H1 (cell line): ENCODE results near the gene LRRC56. TPM values are rescaled to one million over a fixed set of nuclear protein-coding genes. Genes with fewer than 3 reads are reported as not detected.

ENCODE experiments used
- CTCF ChIA-PET: fragments of 300-600 bp; sonication (Branson Sonifier 250); formaldehyde crosslinking; loops from one replicate; lab custom pipeline; 2021; ENCODE audit not compliant: partially characterized antibody; lab: Charles Lee
- POLR2A ChIA-PET: fragments of 300-600 bp; sonication (Branson Sonifier 250); formaldehyde crosslinking; loops from one replicate; lab custom pipeline; 2021; ENCODE audit warnings: inconsistent platforms; ENCODE audit not compliant: partially characterized antibody; lab: Charles Lee
- DNase-seq, 2 experiments: peaks; one replicate each; pipeline versions ENCODE4 v3.0.0 to v3.0.0-alpha.2; 2010 to 2022; ENCODE audit warnings: low spot score in 2 of 2, low read depth in 1 of 2, mixed read lengths in 1 of 2
- FAIRE-seq: peaks from 2 replicates; lab custom pipeline; 2011; peaks lifted over from hg19 to GRCh38; lab: Jason Lieb, UNC
- H2AFZ ChIP-seq: 2 replicates; pipeline ENCODE4 v1.8.1; 2012; ENCODE audit warnings: low read length, inconsistent platforms
- H2AK5ac ChIP-seq: 2 replicates; pipeline ENCODE4 v1.6.1; 2013; ENCODE audit warnings: low read depth, low read length
- H2BK120ac ChIP-seq: replicated peaks from 2 replicates; pipeline ENCODE3; 2013; ENCODE audit warnings: low read depth, low read length, inconsistent platforms
- H2BK12ac ChIP-seq: 2 replicates; pipeline ENCODE4 v1.6.1; 2013; ENCODE audit warnings: low read depth, low read length
- H2BK15ac ChIP-seq: 2 replicates; pipeline ENCODE4 v1.6.1; 2013; ENCODE audit warnings: low read length
- H2BK20ac ChIP-seq: 2 replicates; pipeline ENCODE4 v1.6.1; 2013; ENCODE audit warnings: low read length
- H2BK5ac ChIP-seq: 2 replicates; pipeline ENCODE4 v1.6.1; 2013; ENCODE audit warnings: low read depth, low read length
- H3K14ac ChIP-seq: 2 replicates; pipeline ENCODE4 v1.6.1; 2013; ENCODE audit warnings: inconsistent platforms; ENCODE audit not compliant: insufficient read length
- H3K18ac ChIP-seq: 2 replicates; pipeline ENCODE4 v1.6.1; 2013; ENCODE audit warnings: low read length; ENCODE audit errors: extremely low read depth
- H3K23ac ChIP-seq: 2 replicates; pipeline ENCODE4 v1.6.1; 2013; ENCODE audit warnings: inconsistent platforms; ENCODE audit not compliant: insufficient read length
- H3K23me2 ChIP-seq: 2 replicates; pipeline ENCODE4 v1.6.1; 2013; ENCODE audit warnings: low read depth, low read length
- H3K27ac ChIP-seq: 2 replicates; pipeline ENCODE4 v1.6.1; 2011; ENCODE audit warnings: low read depth, low read length, inconsistent platforms
- H3K27me3 ChIP-seq, 4 experiments: replicated peaks in 1 of 4; 1 replicate in 1 of 4; 2 replicates in 3 of 4; pipeline versions ENCODE4 v1.6.1 to v1.8.1; 2011 to 2013; ENCODE audit warnings: low read length in 3 of 4, mild to moderate bottlenecking in 3 of 4, inconsistent platforms in 2 of 4, mixed read lengths in 2 of 4, moderate library complexity in 1 of 4; ENCODE audit not compliant: control insufficient read depth in 3 of 4, insufficient read depth in 3 of 4; ENCODE audit errors: extremely low read depth in 1 of 4
- H3K36me3 ChIP-seq, 4 experiments: 2 replicates each; pipeline versions ENCODE4 v1.6.1 to v1.8.1; 2011 to 2013; ENCODE audit warnings: mild to moderate bottlenecking in 4 of 4, low read length in 3 of 4, moderate library complexity in 2 of 4, control low read depth in 1 of 4, inconsistent platforms in 1 of 4; ENCODE audit not compliant: insufficient read depth in 4 of 4, control insufficient read depth in 2 of 4
- H3K4ac ChIP-seq: replicated peaks from 2 replicates; pipeline ENCODE3; 2013; ENCODE audit warnings: low read length, low read depth, mixed read lengths, inconsistent platforms; ENCODE audit not compliant: insufficient read length
- H3K4me1 ChIP-seq, 4 experiments: replicated peaks in 1 of 4; 1 replicate in 1 of 4; 2 replicates in 3 of 4; pipeline versions ENCODE4 v1.6.1 to v1.8.1; 2011 to 2013; ENCODE audit warnings: low read length in 3 of 4, inconsistent platforms in 2 of 4, mixed read lengths in 1 of 4; ENCODE audit not compliant: insufficient read depth in 4 of 4, control insufficient read depth in 3 of 4
- H3K4me2 ChIP-seq, 2 experiments: 2 replicates each; pipeline versions ENCODE4 v1.6.1 to v1.8.1; 2011 to 2013; ENCODE audit warnings: low read depth in 2 of 2, low read length in 2 of 2, control low read depth in 1 of 2, inconsistent platforms in 1 of 2, mild to moderate bottlenecking in 1 of 2; ENCODE audit not compliant: insufficient read depth in 1 of 2
- H3K4me3 ChIP-seq, 4 experiments: fragments of 200-600, 300-600 bp in 1 of 4; sonication (generic), shearing (Covaris generic), sonication (Bioruptor Twin) in 1 of 4; 2 replicates each; pipeline versions ENCODE4 v1.5.1 to v1.8.1; 2011 to 2016; ENCODE audit warnings: low read length in 4 of 4, low read depth in 3 of 4, control low read depth in 2 of 4, inconsistent platforms in 2 of 4, mild to moderate bottlenecking in 2 of 4, mixed read lengths in 1 of 4, moderate library complexity in 1 of 4; ENCODE audit not compliant: insufficient read depth in 2 of 4; ENCODE audit errors: extremely low read depth in 1 of 4
- H3K56ac ChIP-seq: replicated peaks from 2 replicates; pipeline ENCODE3; 2013; ENCODE audit warnings: low read depth, mild to moderate bottlenecking, mixed read lengths, low read length, inconsistent platforms; ENCODE audit not compliant: insufficient read length
- H3K79me1 ChIP-seq: 2 replicates; pipeline ENCODE4 v1.6.1; 2013; ENCODE audit warnings: low read depth, low read length, control low read depth
- H3K79me2 ChIP-seq, 2 experiments: 2 replicates each; pipeline versions ENCODE4 v1.6.1 to v1.8.1; 2012 to 2013; ENCODE audit warnings: low read length in 2 of 2, mild to moderate bottlenecking in 2 of 2, inconsistent platforms in 1 of 2; ENCODE audit not compliant: insufficient read depth in 2 of 2, control insufficient read depth in 1 of 2
- H3K9ac ChIP-seq, 4 experiments: replicated peaks in 1 of 4; 1 replicate in 1 of 4; 2 replicates in 3 of 4; pipeline versions ENCODE4 v1.6.1 to v1.8.1; 2011 to 2013; ENCODE audit warnings: low read depth in 3 of 4, low read length in 3 of 4, control low read depth in 2 of 4, mild to moderate bottlenecking in 2 of 4, moderate library complexity in 2 of 4, inconsistent platforms in 1 of 4; ENCODE audit errors: extremely low read depth in 1 of 4
- H3K9me3 ChIP-seq, 2 experiments: 2 replicates each; pipeline versions ENCODE4 v1.6.1 to v1.8.1; 2012 to 2013; ENCODE audit warnings: mild to moderate bottlenecking in 2 of 2, moderate library complexity in 2 of 2, control low read depth in 1 of 2, inconsistent platforms in 1 of 2, low read depth in 1 of 2, low read length in 1 of 2, mixed read lengths in 1 of 2; ENCODE audit not compliant: insufficient read depth in 2 of 2
- H4K20me1 ChIP-seq, 2 experiments: replicated peaks in 1 of 2; 2 replicates each; pipeline versions ENCODE3 to v1.8.1; 2011 to 2013; ENCODE audit warnings: inconsistent platforms in 2 of 2, low read length in 2 of 2, mild to moderate bottlenecking in 1 of 2; ENCODE audit not compliant: insufficient read depth in 2 of 2, control insufficient read depth in 1 of 2
- H4K5ac ChIP-seq: 2 replicates; pipeline ENCODE4 v1.6.1; 2013; ENCODE audit warnings: low read length, low read depth, mixed read lengths, inconsistent platforms; ENCODE audit not compliant: insufficient read length
- H4K8ac ChIP-seq: 2 replicates; pipeline ENCODE4 v1.8.0; 2013; ENCODE audit warnings: mild to moderate bottlenecking, moderate library complexity, low read length, inconsistent platforms; ENCODE audit not compliant: insufficient read depth; ENCODE audit errors: extremely low read depth
- H4K91ac ChIP-seq: replicated peaks from 2 replicates; pipeline ENCODE3; 2013; ENCODE audit warnings: low read length, mixed read lengths, inconsistent platforms; ENCODE audit not compliant: insufficient read length
- CBX5 ChIP-seq: fragments of 300-800, 300-1000 bp; sonication (generic); IDR thresholded peaks from 2 replicates; pipeline ENCODE4 v1.7.1; 2016; ENCODE audit warnings: antibody characterized with exemption, low read length, low read depth
- EGR1 ChIP-seq: IDR thresholded peaks from 2 replicates; pipeline ENCODE4 v1.6.1; 2011; ENCODE audit warnings: low read depth, low read length, borderline replicate concordance
- EZH2 ChIP-seq: fragments of 200-600 bp; sonication (generic); IDR thresholded peaks from 2 replicates; pipeline ENCODE4 v1.7.1; 2012; ENCODE audit warnings: low read depth, mild to moderate bottlenecking, moderate library complexity, low read length, inconsistent platforms; ENCODE audit not compliant: severe bottlenecking
- GTF2F1 ChIP-seq: IDR thresholded peaks from 2 replicates; pipeline ENCODE4 v1.6.1; 2012; ENCODE audit warnings: low read depth, low read length, improper control_type of control experiment, borderline replicate concordance
- HDAC6 ChIP-seq: IDR thresholded peaks from one replicate; pipeline ENCODE4 v1.7.1; 2012; ENCODE audit warnings: low read depth, mild to moderate bottlenecking, inconsistent platforms, low read length, moderate library complexity
- NANOG ChIP-seq: IDR thresholded peaks from 2 replicates; pipeline ENCODE4 v1.6.1; 2011; ENCODE audit warnings: low read length, low read depth, mild to moderate bottlenecking, inconsistent platforms; ENCODE audit not compliant: insufficient read depth, poor library complexity, severe bottlenecking
- POLR2AphosphoS5 ChIP-seq: IDR thresholded peaks from 2 replicates; pipeline ENCODE4 v1.6.1; 2011; ENCODE audit warnings: low read depth, low read length
- RXRA ChIP-seq: IDR thresholded peaks from 2 replicates; pipeline ENCODE4 v1.6.1; 2011; ENCODE audit warnings: low read depth, mild to moderate bottlenecking, low read length, moderate library complexity; ENCODE audit not compliant: insufficient read depth
- SP1 ChIP-seq: IDR thresholded peaks from 2 replicates; pipeline ENCODE4 v1.6.1; 2011; ENCODE audit warnings: low read depth, low read length
- TAF7 ChIP-seq: optimal IDR thresholded peaks from 2 replicates; pipeline ENCODE3; 2011; ENCODE audit warnings: low read depth, mild to moderate bottlenecking, inconsistent platforms, low read length, moderate library complexity, borderline replicate concordance
- ZNF274 ChIP-seq: IDR thresholded peaks from 2 replicates; pipeline ENCODE4 v1.7.0; 2012; ENCODE audit warnings: low read length, borderline replicate concordance; ENCODE audit errors: extremely low read depth
- WGBS, 2 experiments: shearing (Covaris generic) in 1 of 2; methylation state at CpG; one replicate each; pipeline versions ENCODE4 v1.1.6 to v1.1.7; 2013 to 2015; ENCODE audit warnings: low lambda C conversion rate in 2 of 2, mixed read lengths in 2 of 2, inconsistent platforms in 1 of 2, low coverage in 1 of 2, missing lambda C conversion rate in 1 of 2; ENCODE audit not compliant: insufficient replicate concordance in 2 of 2, insufficient coverage in 1 of 2, insufficient read length in 1 of 2; ENCODE audit errors: extremely low coverage in 1 of 2, missing lambda C conversion rate in 1 of 2; 5-methylcytosine and 5-hydroxymethylcytosine counted together
- polyA plus RNA-seq, 7 experiments: library from polyadenylated mRNA; depleted of rRNA in 3 of 7; stranded (reverse) in 5 of 7; unstranded in 2 of 7; fragments of >200 nt in 5 of 7; fragments of 200-250 nt in 2 of 7; gene quantifications; 1 replicate in 5 of 7; 2 replicates in 1 of 7; 4 replicates in 1 of 7; pipeline versions ENCODE4 v1.2.1 to v1.2.3, GENCODE V29; 2011 to 2013; ENCODE audit warnings: missing spikeins in 2 of 7, mixed read lengths in 2 of 7
- total RNA-seq: library from RNA; stranded (reverse); fragmentation: NEBNext Ultra II Directional; extraction: Animal tissue kit (Norgen Biotek cat#: 25700); gene quantifications from 2 replicates; pipeline ENCODE4 v1.2.1, GENCODE V29; 2021
- TF ChIP-seq, protein P1 (sequence below): IDR thresholded peaks from 2 replicates; pipeline ENCODE4 v1.6.1; 2011; ENCODE audit warnings: low read length, improper control_type of control experiment

The LRRC56 gene
- total and polyA plus RNA-seq, 2 of the 8 experiments (the other 6 are each of a cell fraction or from before 2014, with no cell fraction given), result 0.94 to 1.9 TPM

DNA sequence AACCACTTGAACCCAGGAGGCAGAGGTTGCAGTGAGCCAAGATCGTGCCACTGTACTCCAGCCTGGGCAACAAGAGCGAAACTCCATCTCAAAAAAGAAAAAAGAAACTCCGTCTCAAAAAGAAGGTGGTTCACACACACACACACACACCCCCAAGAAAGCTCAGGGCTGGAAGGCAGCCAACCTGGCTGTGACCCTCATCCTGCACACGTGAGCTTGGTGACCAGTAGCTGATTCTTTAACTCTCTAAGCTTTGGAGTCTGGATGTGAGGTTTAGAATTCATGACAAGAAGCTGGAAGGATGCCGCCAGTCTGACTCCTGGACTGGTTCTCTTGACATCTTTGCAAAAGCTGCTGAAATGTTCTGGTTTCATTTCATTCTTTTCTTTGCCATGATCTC lies 28.4 kb upstream of the LRRC56 start:
- Histone ChIP-seq H4K5ac (no peak overlapping the region), H2AK5ac (no peak overlapping the region), H3K4me3 (no peak overlapping the region), H3K4me2 (no peak overlapping the region), H2BK12ac (no peak overlapping the region), H3K27ac (no peak overlapping the region), H2BK20ac (no peak overlapping the region), H4K8ac (no peak overlapping the region), H3K23ac (no peak overlapping the region), H2BK15ac (no peak overlapping the region), H3K36me3 (no peaks in the 10 kb centered on the region; a peak in 1 of 8 replicates), H3K79me1 (peaks cover 2% of the 10 kb centered on the region; the same call in 1 of the 2 replicates), H3K14ac (no peak overlapping the region), H3K18ac (no peak overlapping the region), H3K23me2 (peaks cover 8% of the 10 kb centered on the region), H3K27me3 (no peaks in the 10 kb centered on the region), H3K56ac (no peak overlapping the region), H4K91ac (no peak overlapping the region), H2AFZ (no peak overlapping the region), H2BK5ac (no peak overlapping the region), H3K4me1 (peaks cover 0 to 9% (median 2%) of the 10 kb centered on the region in 4 experiments; a peak in 3 of 7 replicates), H4K20me1 (peaks cover 0 to 4% of the 10 kb centered on the region in 2 experiments), H3K9ac (no peak overlapping the region), H2BK120ac (no peak overlapping the region), H3K4ac (no peak overlapping the region), H3K9me3 (no peaks in the 10 kb centered on the region), H3K79me2 (peaks cover 0 to 12% of the 10 kb centered on the region in 2 experiments; a peak in 1 of 4 replicates)
- POLR2A ChIA-PET, result interaction anchor here (1.1 to 2.6 kb wide), 3 partner anchors 9 to 23 kb away, joined by 3 to 8 read pairs (median 4); no protein-coding TSS in a partner anchor
- no peak for DNase-seq
- no peak for FAIRE-seq
- WGBS, 2 experiments, result 94% methylated on average over 5 of the region's 5 CpGs; no CpG with 5 or more reads in 1 of the 2 experiments
- CTCF ChIA-PET, result interaction anchor here (0.9 to 1.2 kb wide), 4 partner anchors 10 to 252 kb away, joined by 3 to 9 read pairs (median 4); no protein-coding TSS in a partner anchor
- TF ChIP-seq EZH2 (no peak), TAF7 (no peak), GTF2F1 (no peak), ZNF274 (no peak), NANOG (no peak), EGR1 (no peak), CBX5 (no peak), SP1 (no peak), POLR2AphosphoS5 (no peak), HDAC6 (no peak), RXRA (no peak)
- TF ChIP-seq, protein P1, sequence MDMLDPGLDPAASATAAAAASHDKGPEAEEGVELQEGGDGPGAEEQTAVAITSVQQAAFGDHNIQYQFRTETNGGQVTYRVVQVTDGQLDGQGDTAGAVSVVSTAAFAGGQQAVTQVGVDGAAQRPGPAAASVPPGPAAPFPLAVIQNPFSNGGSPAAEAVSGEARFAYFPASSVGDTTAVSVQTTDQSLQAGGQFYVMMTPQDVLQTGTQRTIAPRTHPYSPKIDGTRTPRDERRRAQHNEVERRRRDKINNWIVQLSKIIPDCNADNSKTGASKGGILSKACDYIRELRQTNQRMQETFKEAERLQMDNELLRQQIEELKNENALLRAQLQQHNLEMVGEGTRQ, result no peak
